GM18951 (cell line): ENCODE data around the gene TRHDE.

Experiments
- POLR2A ChIP-seq: IDR thresholded peaks from 4 replicates; pipeline ENCODE4 v1.6.1; 2011; ENCODE audit warnings: mild to moderate bottlenecking; ENCODE audit not compliant: insufficient read length, insufficient read depth; ENCODE audit errors: extremely low read depth
- in situ Hi-C: fragments of 300-500 bp; cut with MboI; formaldehyde crosslinking; loops from one replicate; pipeline ENCODE4 v1.12.0; 2022; ENCODE audit warnings: low sequenced_read_pairs, mixed read lengths, inconsistent platforms; ENCODE audit not compliant: unreplicated experiment

The TRHDE gene

GRCh38 chr12:72311946-72312345 lies 39.8 kb downstream of the TRHDE start:
- TF ChIP-seq POLR2A: no peak
- in situ Hi-C loops: no loop called here

- no peak for TF ChIP-seq POLR2A
- in situ Hi-C loops: no loop called here
Observed at GRCh38 chr12:72313806-72314205, 41.6 kb downstream of the TRHDE start.

GRCh38 chr12:72315858-72316257 lies 43.7 kb downstream of the TRHDE start:
- TF ChIP-seq POLR2A: no peak
- in situ Hi-C loops: no loop called here

- in situ Hi-C loops: no loop called here
- TF ChIP-seq POLR2A: no peak
Observed at GRCh38 chr12:72318341-72318740, 46.2 kb downstream of the TRHDE start.

GRCh38 chr12:72323881-72324280 lies 51.7 kb downstream of the TRHDE start:
- in situ Hi-C loops: no loop called here

GRCh38 chr12:72330301-72330700 lies 58.1 kb downstream of the TRHDE start:
- in situ Hi-C loops: no loop called here
- no peak for TF ChIP-seq POLR2A

More at GRCh38 chr12:72323881-72324280, 51.7 kb downstream of the TRHDE start:
- TF ChIP-seq POLR2A: no peak

- in situ Hi-C loops: no loop called here
Observed at GRCh38 chr12:72330784-72331183, 58.6 kb downstream of the TRHDE start.

GRCh38 chr12:72337382-72337781 lies 65.2 kb downstream of the TRHDE start:
- in situ Hi-C loops: no loop called here
- TF ChIP-seq POLR2A: no peak

More at GRCh38 chr12:72330784-72331183, 58.6 kb downstream of the TRHDE start:
- no peak for TF ChIP-seq POLR2A

GRCh38 chr12:72337946-72338345 lies 65.8 kb downstream of the TRHDE start:
- in situ Hi-C loops: no loop called here
- no peak for TF ChIP-seq POLR2A

- in situ Hi-C loops: no loop called here
- no peak for TF ChIP-seq POLR2A
Observed at GRCh38 chr12:72338437-72338836, 66.3 kb downstream of the TRHDE start.

GRCh38 chr12:72346363-72346944 lies 74.3 kb downstream of the TRHDE start:
- in situ Hi-C loops: no loop called here
- no peak for TF ChIP-seq POLR2A

GRCh38 chr12:72349491-72349890 lies 77.3 kb downstream of the TRHDE start:
- in situ Hi-C loops: no loop called here
- no peak for TF ChIP-seq POLR2A

- in situ Hi-C loops: no loop called here
- TF ChIP-seq POLR2A: no peak
Observed at GRCh38 chr12:72359416-72359815, 87.2 kb downstream of the TRHDE start.

- TF ChIP-seq POLR2A: no peak
- in situ Hi-C loops: no loop called here
Observed at GRCh38 chr12:72365151-72365550, 93.0 kb downstream of the TRHDE start.

GRCh38 chr12:72366255-72366654 lies 94.1 kb downstream of the TRHDE start:
- TF ChIP-seq POLR2A: no peak
- in situ Hi-C loops: no loop called here
